VCaP (cell line): ENCODE measurements around the gene RBMS1.

Source experiments
- H3K27ac ChIP-seq: fragments of 450-650 bp; 2 replicates; pipeline ENCODE4 v1.5.1; 2017
- CTCF ChIP-seq: fragments of 450-650 bp; conservative IDR thresholded peaks from 2 replicates; pipeline ENCODE4 v1.5.1; 2017; ENCODE audit warnings: mild to moderate bottlenecking, moderate library complexity

The RBMS1 gene

GRCh38 chr2:160362541-160362940 lies 131.1 kb downstream of the RBMS1 start:
- TF ChIP-seq CTCF: no peak
- H3K27ac ChIP-seq: no peak overlapping the region

- no peak overlapping the region for H3K27ac ChIP-seq
These were observed 131.6 kb downstream of the RBMS1 start for GRCh38 chr2:160362018-160362417.

GRCh38 chr2:160360089-160360757 lies 133.4 kb downstream of the RBMS1 start:
- no peak overlapping the region for H3K27ac ChIP-seq
- TF ChIP-seq CTCF: no peak

More at GRCh38 chr2:160362018-160362417, 131.6 kb downstream of the RBMS1 start:
- no peak for TF ChIP-seq CTCF

- H3K27ac ChIP-seq: no peak overlapping the region
- no peak for TF ChIP-seq CTCF
These were observed 135.6 kb downstream of the RBMS1 start for GRCh38 chr2:160358046-160358445.

GRCh38 chr2:160356485-160356884 lies 137.1 kb downstream of the RBMS1 start:
- H3K27ac ChIP-seq: no peak overlapping the region
- no peak for TF ChIP-seq CTCF

- no peak for TF ChIP-seq CTCF
- no peak overlapping the region for H3K27ac ChIP-seq
These were observed 138.5 kb downstream of the RBMS1 start for GRCh38 chr2:160355080-160355479.

- no peak overlapping the region for H3K27ac ChIP-seq
- no peak for TF ChIP-seq CTCF
These were observed 138.9 kb downstream of the RBMS1 start for GRCh38 chr2:160354677-160355076.
